Measurements from ENCODE around the gene DYNC1I1. TPM values are rescaled to one million over a fixed set of nuclear protein-coding genes. Genes with fewer than 3 reads are reported as not detected.

The DYNC1I1 gene
- total RNA-seq, 1 experiment from 2014 or later = not detected

DNA sequence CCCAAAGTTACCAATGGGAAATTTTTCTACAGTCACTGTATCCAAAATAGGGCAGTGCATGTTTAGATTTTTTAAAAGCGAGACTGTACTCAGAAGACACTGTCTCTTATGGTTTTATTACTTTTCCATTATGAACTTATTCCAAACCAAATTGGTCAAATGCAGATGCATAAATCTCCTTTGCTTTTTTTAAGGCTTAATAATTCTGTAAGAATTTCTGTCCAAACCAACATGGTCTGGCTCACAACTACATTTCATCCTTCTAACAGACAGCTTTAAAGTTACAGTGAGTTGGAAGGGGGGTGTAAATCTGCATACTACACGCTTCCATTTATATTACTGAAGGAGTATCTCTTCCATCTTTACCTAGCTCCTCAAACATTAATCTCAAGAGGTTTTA lies 350.4 kb downstream of the DYNC1I1 start:
- H3K36me3 ChIP-seq (ENCODE audit: low read depth) = 0 out of 2 replicates have a peak, but pooled peaks cover 22% of the 10 kb centered on the region
- H2AFZ ChIP-seq = no peak overlapping the region
- no peak overlapping the region for H3K4me3 ChIP-seq
- no peak for DNase-seq
- H3K9me2 ChIP-seq (ENCODE audit: insufficient read depth) = no peaks in the 10 kb centered on the region
- no peak overlapping the region for H3K4me2 ChIP-seq
- H3K27ac ChIP-seq = no peak overlapping the region
- no peaks in the 10 kb centered on the region for H3K79me2 ChIP-seq (ENCODE audit: low read depth)
- no peaks in the 10 kb centered on the region for H4K20me1 ChIP-seq (ENCODE audit: insufficient read depth)
- intact Hi-C loops (cut with micrococcal nuclease; ENCODE audit: unreplicated experiment) = no loop called here
- CTCF ChIA-PET = no interaction called here
- BruUV-seq (replicated peaks) = no TSS peak
- H3K4me1 ChIP-seq (replicated peaks; ENCODE audit: insufficient read depth) = no peaks in the 10 kb centered on the region
- H3K27me3 ChIP-seq (ENCODE audit: insufficient read depth, low read depth) = no peaks in the 10 kb centered on the region
- TF ChIP-seq, protein P1, sequence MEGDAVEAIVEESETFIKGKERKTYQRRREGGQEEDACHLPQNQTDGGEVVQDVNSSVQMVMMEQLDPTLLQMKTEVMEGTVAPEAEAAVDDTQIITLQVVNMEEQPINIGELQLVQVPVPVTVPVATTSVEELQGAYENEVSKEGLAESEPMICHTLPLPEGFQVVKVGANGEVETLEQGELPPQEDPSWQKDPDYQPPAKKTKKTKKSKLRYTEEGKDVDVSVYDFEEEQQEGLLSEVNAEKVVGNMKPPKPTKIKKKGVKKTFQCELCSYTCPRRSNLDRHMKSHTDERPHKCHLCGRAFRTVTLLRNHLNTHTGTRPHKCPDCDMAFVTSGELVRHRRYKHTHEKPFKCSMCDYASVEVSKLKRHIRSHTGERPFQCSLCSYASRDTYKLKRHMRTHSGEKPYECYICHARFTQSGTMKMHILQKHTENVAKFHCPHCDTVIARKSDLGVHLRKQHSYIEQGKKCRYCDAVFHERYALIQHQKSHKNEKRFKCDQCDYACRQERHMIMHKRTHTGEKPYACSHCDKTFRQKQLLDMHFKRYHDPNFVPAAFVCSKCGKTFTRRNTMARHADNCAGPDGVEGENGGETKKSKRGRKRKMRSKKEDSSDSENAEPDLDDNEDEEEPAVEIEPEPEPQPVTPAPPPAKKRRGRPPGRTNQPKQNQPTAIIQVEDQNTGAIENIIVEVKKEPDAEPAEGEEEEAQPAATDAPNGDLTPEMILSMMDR (conservative IDR thresholded peaks at IDR 0.05) = no peak
- TF ChIP-seq EZH2 (IDR thresholded peaks at IDR 0.05; ENCODE audit: low read depth) = no peak
- H3K9me3 ChIP-seq (ENCODE audit: insufficient read depth, low read depth) = no peaks in the 10 kb centered on the region
- POLR2A ChIA-PET (ENCODE audit: unreplicated experiment) = no interaction called here
- H3F3A ChIP-seq (ENCODE audit: insufficient read depth, low read depth) = no peaks in the 10 kb centered on the region

DNA sequence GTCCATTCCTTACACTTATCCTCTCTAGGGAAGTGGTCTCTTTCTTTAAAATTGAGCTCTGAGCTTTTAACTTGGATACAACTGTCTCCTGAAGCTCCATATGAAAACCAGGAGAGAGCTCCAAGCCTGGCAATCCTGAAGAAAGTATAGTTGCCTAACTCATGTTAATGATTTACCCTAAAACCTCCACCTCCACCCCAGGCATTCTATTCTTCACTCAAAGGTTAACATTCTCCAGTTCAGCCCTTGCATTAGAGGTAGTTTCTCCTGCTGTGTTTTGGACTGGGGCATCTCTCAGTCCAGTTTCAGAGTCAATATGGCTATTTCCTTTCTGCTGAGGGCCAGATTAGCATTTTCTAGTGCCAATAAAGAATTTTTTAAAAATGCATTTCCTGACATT lies 354.0 kb downstream of the DYNC1I1 start:
- Histone ChIP-seq H3F3A (ENCODE audit: insufficient read depth, low read depth) (no peaks in the 10 kb centered on the region), H2AFZ (no peak overlapping the region), H3K4me3 (no peak overlapping the region), H3K4me1 (replicated peaks; ENCODE audit: insufficient read depth) (no peaks in the 10 kb centered on the region), H3K9me3 (ENCODE audit: insufficient read depth, low read depth) (no peaks in the 10 kb centered on the region), H3K4me2 (no peak overlapping the region), H3K27ac (no peak overlapping the region), H3K36me3 (ENCODE audit: low read depth) (0 out of 2 replicates have a peak, but pooled peaks cover 7% of the 10 kb centered on the region), H3K79me2 (ENCODE audit: low read depth) (no peaks in the 10 kb centered on the region), H3K27me3 (ENCODE audit: insufficient read depth, low read depth) (no peaks in the 10 kb centered on the region), H3K9me2 (ENCODE audit: insufficient read depth) (no peaks in the 10 kb centered on the region), H4K20me1 (ENCODE audit: insufficient read depth) (no peaks in the 10 kb centered on the region)
- DNase-seq = no peak
- intact Hi-C loops (cut with micrococcal nuclease; ENCODE audit: unreplicated experiment) = no loop called here
- ChIA-PET CTCF (interaction anchor here (0.7 kb wide), 1 partner anchor 41 kb away, joined by 3 read pairs; no protein-coding TSS in a partner anchor), POLR2A (ENCODE audit: unreplicated experiment) (no interaction called here)
- no peak for TF ChIP-seq EZH2 (IDR thresholded peaks at IDR 0.05; ENCODE audit: low read depth)
- TF ChIP-seq, protein P1 (conservative IDR thresholded peaks at IDR 0.05) = no peak
- BruUV-seq (replicated peaks) = no TSS peak

DNA sequence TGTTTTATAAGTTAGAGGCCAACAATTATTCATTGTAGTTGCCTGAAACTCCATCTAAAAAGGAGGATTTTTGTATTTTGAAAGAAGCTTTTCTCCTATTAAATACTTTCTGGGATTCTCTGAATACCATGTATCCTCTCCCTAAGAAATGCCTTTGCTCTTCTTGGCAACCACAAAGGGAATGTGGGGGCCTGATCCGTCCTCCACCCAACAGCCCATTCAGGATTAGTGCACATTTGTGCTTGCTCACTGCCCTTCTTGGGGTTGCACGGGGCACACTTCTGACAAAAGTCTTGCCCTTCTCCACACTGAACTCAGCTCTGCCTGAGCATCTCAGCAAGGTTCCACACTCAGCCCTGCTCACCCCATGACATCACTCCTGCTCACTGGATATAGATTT lies 355.4 kb downstream of the DYNC1I1 start:
- no TSS peak for BruUV-seq (replicated peaks)
- Histone ChIP-seq H3K27ac (no peak overlapping the region), H3K9me3 (ENCODE audit: insufficient read depth, low read depth) (no peaks in the 10 kb centered on the region), H4K20me1 (ENCODE audit: insufficient read depth) (no peaks in the 10 kb centered on the region), H3K79me2 (ENCODE audit: low read depth) (no peaks in the 10 kb centered on the region), H3K9me2 (ENCODE audit: insufficient read depth) (no peaks in the 10 kb centered on the region), H3K27me3 (ENCODE audit: insufficient read depth, low read depth) (no peaks in the 10 kb centered on the region), H3F3A (ENCODE audit: insufficient read depth, low read depth) (no peaks in the 10 kb centered on the region), H3K4me1 (replicated peaks; ENCODE audit: insufficient read depth) (no peaks in the 10 kb centered on the region), H3K4me2 (no peak overlapping the region), H2AFZ (no peak overlapping the region), H3K4me3 (no peak overlapping the region), H3K36me3 (ENCODE audit: low read depth) (0 out of 2 replicates have a peak, but pooled peaks cover 6% of the 10 kb centered on the region)
- intact Hi-C loops (cut with micrococcal nuclease; ENCODE audit: unreplicated experiment) = no loop called here
- POLR2A ChIA-PET (ENCODE audit: unreplicated experiment) = no interaction called here
- DNase-seq = no peak
- TF ChIP-seq, protein P1 (conservative IDR thresholded peaks at IDR 0.05) = no peak
- TF ChIP-seq EZH2 (IDR thresholded peaks at IDR 0.05; ENCODE audit: low read depth) = no peak
- CTCF ChIA-PET = no interaction called here
